OCI-LY1 (cell line): ENCODE results near the gene BAHD1.

Source experiments
- H2AFZ ChIP-seq: fragments of 200-600 bp; sonication (generic), shearing (Covaris generic); 2 replicates; pipeline ENCODE4 v1.6.0; 2014; ENCODE audit warnings: antibody characterized with exemption, mild to moderate bottlenecking, low read length
- H3F3A ChIP-seq: fragments of 200-600 bp; sonication (generic), shearing (Covaris generic); 2 replicates; pipeline ENCODE4 v1.6.0; 2014; ENCODE audit warnings: mild to moderate bottlenecking, antibody characterized with exemption, low read length, moderate library complexity; ENCODE audit not compliant: insufficient read depth
- H3K27ac ChIP-seq: fragments of 200-600 bp; sonication (generic); 2 replicates; pipeline ENCODE4 v1.5.1; 2014; ENCODE audit warnings: low read length, mixed run types, mild to moderate bottlenecking, low read depth; ENCODE audit not compliant: poor library complexity, severe bottlenecking
- H3K27me3 ChIP-seq: fragments of 200-600 bp; sonication (generic); 2 replicates; pipeline ENCODE4 v1.6.0; 2014; ENCODE audit warnings: antibody characterized with exemption, mild to moderate bottlenecking, low read length, moderate library complexity; ENCODE audit not compliant: insufficient read depth
- H3K36me3 ChIP-seq: fragments of 200-600 bp; sonication (generic); 2 replicates; pipeline ENCODE4 v1.6.1; 2014; ENCODE audit warnings: mild to moderate bottlenecking, antibody characterized with exemption, low read length, moderate library complexity, mixed read lengths; ENCODE audit not compliant: insufficient read depth
- H3K4me1 ChIP-seq: fragments of 200-600 bp; sonication (generic); 2 replicates; pipeline ENCODE4 v1.5.1; 2014; ENCODE audit warnings: mild to moderate bottlenecking, low read length, moderate library complexity; ENCODE audit not compliant: insufficient read depth, severe bottlenecking
- H3K4me2 ChIP-seq: fragments of 200-600 bp; sonication (generic), shearing (Covaris generic); 2 replicates; pipeline ENCODE4 v1.6.1; 2014; ENCODE audit warnings: low read length
- H3K4me3 ChIP-seq: fragments of 200-600 bp; sonication (generic); 2 replicates; pipeline ENCODE4 v1.5.1; 2014; ENCODE audit warnings: low read length, low read depth, mild to moderate bottlenecking, mixed read lengths; ENCODE audit not compliant: poor library complexity, severe bottlenecking
- H3K79me2 ChIP-seq: fragments of 200-600 bp; shearing (Covaris generic); 2 replicates; pipeline ENCODE4 v1.6.1; 2016; ENCODE audit warnings: mixed run types, low read length, mixed read lengths; ENCODE audit not compliant: insufficient read depth
- H3K9ac ChIP-seq: fragments of 200-600 bp; sonication (generic), shearing (Covaris generic); 2 replicates; pipeline ENCODE4 v1.6.1; 2014; ENCODE audit warnings: mild to moderate bottlenecking, low read length, mixed read lengths
- H3K9me2 ChIP-seq: fragments of 200-600 bp; sonication (generic), shearing (Covaris generic); 2 replicates; pipeline ENCODE4 v1.6.1; 2014; ENCODE audit warnings: low read depth, mild to moderate bottlenecking, low read length, mixed read lengths
- H3K9me3 ChIP-seq: fragments of 200-600 bp; shearing (Covaris generic); 2 replicates; pipeline ENCODE4 v1.6.1; 2014; ENCODE audit warnings: low read length, mixed read lengths
- H4K20me1 ChIP-seq: fragments of 200-600 bp; sonication (generic), shearing (Covaris generic); 2 replicates; pipeline ENCODE4 v1.6.0; 2016; ENCODE audit warnings: mild to moderate bottlenecking, low read length; ENCODE audit not compliant: insufficient read depth
- CTCF ChIP-seq: fragments of 200-600 bp; sonication (generic), shearing (Covaris generic); IDR thresholded peaks from 2 replicates; pipeline ENCODE4 v1.5.1; 2017; ENCODE audit warnings: mild to moderate bottlenecking, antibody characterized with exemption, low read length, moderate library complexity, mixed read lengths
- EZH2 ChIP-seq: fragments of 200-600 bp; sonication (generic), shearing (Covaris generic); IDR thresholded peaks from 2 replicates; pipeline ENCODE4 v1.8.0; 2017; ENCODE audit warnings: borderline replicate concordance, mixed run types, mild to moderate bottlenecking, antibody characterized with exemption, low read length, moderate library complexity, mixed read lengths

The BAHD1 gene

GRCh38 chr15:40443255-40443654, 2.5 kb downstream of the BAHD1 start:
- Histone ChIP-seq H2AFZ (no peak overlapping the region), H3K27me3 (peaks cover 5% of the 10 kb centered on the region; the same call in 1 of the 2 replicates), H4K20me1 (peaks cover 7% of the 10 kb centered on the region; the same call in 1 of the 2 replicates), H3K36me3 (no peaks in the 10 kb centered on the region; the same call in 1 of the 2 replicates), H3K9me3 (no peaks in the 10 kb centered on the region), H3K9ac (no peak overlapping the region), H3K79me2 (no peaks in the 10 kb centered on the region; the same call in 1 of the 2 replicates), H3K4me1 (peaks cover 22% of the 10 kb centered on the region), H3K9me2 (no peaks in the 10 kb centered on the region), H3K4me3 (no peak overlapping the region), H3K4me2 (no peak overlapping the region), H3K27ac (no peak overlapping the region), H3F3A (no peaks in the 10 kb centered on the region)
- no peak for TF ChIP-seq CTCF
- no peak for TF ChIP-seq EZH2

- no peak overlapping the region for H2AFZ ChIP-seq
- TF ChIP-seq EZH2 (no peak), CTCF (no peak)
- H3K79me2 ChIP-seq: no peaks in the 10 kb centered on the region; the same call in 1 of the 2 replicates
- H3K27me3 ChIP-seq: peaks cover 5% of the 10 kb centered on the region; the same call in 1 of the 2 replicates
- H3K9me2 ChIP-seq: no peaks in the 10 kb centered on the region
- no peaks in the 10 kb centered on the region for H3F3A ChIP-seq
- no peak overlapping the region for H3K4me3 ChIP-seq
- peaks cover 22% of the 10 kb centered on the region for H3K4me1 ChIP-seq
- no peak overlapping the region for H3K27ac ChIP-seq
- H3K9me3 ChIP-seq: no peaks in the 10 kb centered on the region
- peaks cover 7% of the 10 kb centered on the region; the same call in 1 of the 2 replicates for H4K20me1 ChIP-seq
- H3K9ac ChIP-seq: no peak overlapping the region
- H3K36me3 ChIP-seq: no peaks in the 10 kb centered on the region; the same call in 1 of the 2 replicates
- no peak overlapping the region for H3K4me2 ChIP-seq
Observed at GRCh38 chr15:40443846-40444245, 3.1 kb downstream of the BAHD1 start.

DNA sequence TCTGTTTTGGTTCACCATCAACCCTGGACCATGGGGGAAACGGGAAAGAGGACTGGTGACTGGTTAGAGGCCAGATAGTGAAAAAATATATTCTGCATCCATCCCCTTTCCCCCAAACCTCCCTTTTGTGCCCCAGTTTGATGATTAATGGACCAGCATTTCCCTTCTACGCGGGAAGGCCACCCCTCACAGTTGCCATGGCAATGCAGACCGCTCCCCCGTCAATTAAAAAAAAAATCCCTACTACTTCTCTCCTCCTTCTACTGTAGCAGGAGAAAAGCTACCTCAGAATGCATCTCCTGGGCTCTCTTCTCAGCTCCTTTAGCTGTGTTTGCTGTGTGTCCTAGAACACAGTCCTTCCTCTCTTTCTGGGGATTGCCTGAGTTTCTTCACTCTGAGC, 4.0 kb downstream of the BAHD1 start:
- no peak overlapping the region for H3K4me3 ChIP-seq
- H3K36me3 ChIP-seq: no peaks in the 10 kb centered on the region; the same call in 1 of the 2 replicates
- no peak overlapping the region for H3K4me2 ChIP-seq
- peaks cover 18% of the 10 kb centered on the region for H3K4me1 ChIP-seq
- no peak overlapping the region for H2AFZ ChIP-seq
- no peaks in the 10 kb centered on the region; the same call in 1 of the 2 replicates for H3K79me2 ChIP-seq
- H3K27ac ChIP-seq: no peak overlapping the region
- no peaks in the 10 kb centered on the region for H3K9me3 ChIP-seq
- H3K27me3 ChIP-seq: peaks cover 5% of the 10 kb centered on the region; the same call in 1 of the 2 replicates
- TF ChIP-seq CTCF: no peak
- TF ChIP-seq EZH2: no peak
- H4K20me1 ChIP-seq: peaks cover 7% of the 10 kb centered on the region; the same call in 1 of the 2 replicates
- H3K9ac ChIP-seq: no peak overlapping the region
- no peaks in the 10 kb centered on the region for H3F3A ChIP-seq
- H3K9me2 ChIP-seq: no peaks in the 10 kb centered on the region
